Stomach (tissue), 4 donors: ENCODE measurements around the gene SESN1.

Experiments used
- EP300 ChIP-seq: sonication (generic); formaldehyde crosslinking; IDR thresholded peaks from one replicate; pipeline ENCODE4 v1.6.1; 2017; ENCODE audit warnings: antibody characterized with exemption
- POLR2A ChIP-seq, 4 donors: fragments of 450-650 bp; IDR thresholded peaks; one replicate each; pipeline ENCODE4 v1.6.1; 2016; ENCODE audit warnings: antibody characterized with exemption in 4 of 4, control low read depth in 2 of 4, mild to moderate bottlenecking in 1 of 4, moderate library complexity in 1 of 4
- TF ChIP-seq, protein P1 (sequence below), 7 experiments: fragments of 450-650 bp in 4 of 7; fragments of 200-600 bp in 3 of 7; sonication (generic) in 3 of 7; IDR thresholded peaks; one replicate each; pipeline ENCODE4 v1.5.1; 2016 to 2019; ENCODE audit warnings: antibody characterized with exemption in 7 of 7, control low read depth in 2 of 7, mild to moderate bottlenecking in 1 of 7

DNA sequence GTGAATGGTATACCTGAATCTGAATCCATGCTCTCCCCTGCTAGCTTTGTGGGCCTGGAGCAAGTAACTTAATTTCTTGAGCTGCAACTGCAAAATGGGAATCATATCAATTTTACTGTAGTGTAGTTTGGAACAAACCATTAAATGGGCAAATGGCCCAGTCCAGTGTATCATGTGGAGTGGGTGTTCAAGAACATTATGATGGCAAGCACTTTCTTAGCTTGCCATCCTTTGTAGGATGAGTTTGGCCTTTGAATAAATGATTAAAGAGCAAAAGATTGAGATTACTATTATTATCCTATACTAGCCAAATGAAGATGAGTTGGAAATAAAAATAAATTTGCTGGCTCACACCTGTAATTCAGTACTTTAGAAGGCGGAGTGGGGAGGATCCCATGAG, 120.4 kb downstream of the SESN1 start:
- TF ChIP-seq POLR2A (IDR thresholded peaks at IDR 0.05): no peak
- TF ChIP-seq, protein P1, sequence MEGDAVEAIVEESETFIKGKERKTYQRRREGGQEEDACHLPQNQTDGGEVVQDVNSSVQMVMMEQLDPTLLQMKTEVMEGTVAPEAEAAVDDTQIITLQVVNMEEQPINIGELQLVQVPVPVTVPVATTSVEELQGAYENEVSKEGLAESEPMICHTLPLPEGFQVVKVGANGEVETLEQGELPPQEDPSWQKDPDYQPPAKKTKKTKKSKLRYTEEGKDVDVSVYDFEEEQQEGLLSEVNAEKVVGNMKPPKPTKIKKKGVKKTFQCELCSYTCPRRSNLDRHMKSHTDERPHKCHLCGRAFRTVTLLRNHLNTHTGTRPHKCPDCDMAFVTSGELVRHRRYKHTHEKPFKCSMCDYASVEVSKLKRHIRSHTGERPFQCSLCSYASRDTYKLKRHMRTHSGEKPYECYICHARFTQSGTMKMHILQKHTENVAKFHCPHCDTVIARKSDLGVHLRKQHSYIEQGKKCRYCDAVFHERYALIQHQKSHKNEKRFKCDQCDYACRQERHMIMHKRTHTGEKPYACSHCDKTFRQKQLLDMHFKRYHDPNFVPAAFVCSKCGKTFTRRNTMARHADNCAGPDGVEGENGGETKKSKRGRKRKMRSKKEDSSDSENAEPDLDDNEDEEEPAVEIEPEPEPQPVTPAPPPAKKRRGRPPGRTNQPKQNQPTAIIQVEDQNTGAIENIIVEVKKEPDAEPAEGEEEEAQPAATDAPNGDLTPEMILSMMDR (IDR thresholded peaks at IDR 0.05): no peak
- TF ChIP-seq EP300: no peak
